ENCODE data around the gene NR3C1. TPM values are rescaled to one million over a fixed set of nuclear protein-coding genes. Genes with fewer than 3 reads are reported as not detected.

NR3C1 gene
- total and polyA plus RNA-seq, 2 of the 13 experiments (the other 11 are each of a cell fraction or from before 2014, with no cell fraction given) = 10.0 to 24.3 TPM

DNA sequence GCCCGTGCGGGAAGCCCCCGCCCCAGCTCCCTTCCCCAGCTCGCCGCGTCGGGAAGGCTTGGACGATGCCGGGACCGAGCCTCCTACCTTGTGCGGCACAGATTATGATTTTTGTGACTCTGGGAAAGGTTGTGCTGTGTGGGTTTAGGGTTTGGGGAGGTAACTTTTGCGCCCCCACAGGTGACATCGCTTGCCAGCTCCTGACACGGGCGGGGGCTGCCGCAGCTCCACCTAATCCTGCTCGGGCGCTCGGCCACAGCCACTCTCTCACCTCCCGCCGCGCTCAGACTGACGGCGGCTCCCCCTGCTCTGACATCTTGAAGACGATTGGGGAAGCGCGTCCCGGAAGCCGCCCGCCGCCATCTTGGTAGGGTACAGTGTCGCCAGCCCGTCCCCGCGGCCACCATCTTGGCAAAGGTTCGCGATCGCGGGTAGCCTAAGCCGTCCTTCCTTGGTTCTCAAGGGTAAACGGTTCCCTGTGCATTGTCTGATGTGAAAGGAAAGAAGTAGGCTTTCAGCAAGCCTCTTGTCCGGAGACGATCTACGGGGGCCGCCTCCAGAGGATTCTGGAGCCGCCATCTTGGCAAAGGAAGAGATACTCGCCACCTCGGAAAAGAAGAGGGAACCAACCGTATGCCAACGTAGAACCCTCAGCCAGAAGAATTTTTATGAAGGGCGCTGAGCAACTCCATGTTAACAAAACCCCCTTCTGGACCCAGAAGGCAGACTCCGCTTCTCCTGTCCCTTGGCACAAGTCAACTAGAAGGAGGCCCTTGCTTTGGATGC, 1.8 kb upstream of the NR3C1 start (continued):
- TF ChIP-seq NR2C2 (CRISPR knock-in tag; IDR thresholded peaks at IDR 0.05; ENCODE audit: borderline replicate concordance) (peak; percentile 65), BRD4 (CRISPR knock-in tag; IDR thresholded peaks at IDR 0.05) (peak; percentile 94), ZNF644 (CRISPR knock-in tag; IDR thresholded peaks at IDR 0.05; ENCODE audit: low read depth) (peak; percentile 100), GLI4 (CRISPR knock-in tag; IDR thresholded peaks at IDR 0.05; ENCODE audit: borderline replicate concordance) (peak; percentile 93), RAD51 (IDR thresholded peaks at IDR 0.05; ENCODE audit: borderline replicate concordance) (no peak), MZF1 (CRISPR knock-in tag; IDR thresholded peaks at IDR 0.05; ENCODE audit: borderline replicate concordance) (no peak), SETDB1 (CRISPR knock-in tag; IDR thresholded peaks at IDR 0.05; ENCODE audit: borderline replicate concordance) (0 out of 2 replicates have a peak, but pooled peaks have one; percentile 70), HHEX (CRISPR knock-in tag; IDR thresholded peaks at IDR 0.05) (peak; percentile 19; the same call in 1 of the 2 replicates), ATF1 (CRISPR knock-in tag; IDR thresholded peaks at IDR 0.05) (no peak; the same call in 1 of the 2 replicates), KLF6 (CRISPR knock-in tag; IDR thresholded peaks at IDR 0.05) (no peak), MTA3 (CRISPR knock-in tag; IDR thresholded peaks at IDR 0.05) (no peak), SRY (CRISPR knock-in tag; IDR thresholded peaks at IDR 0.05) (no peak), ZMYM3 (CRISPR knock-in tag; IDR thresholded peaks at IDR 0.05) (peak; percentile 33; the same call in 1 of the 2 replicates), ARNTL (CRISPR knock-in tag; IDR thresholded peaks at IDR 0.05) (no peak), SP1 (IDR thresholded peaks at IDR 0.05) (no peak), SP1 (CRISPR knock-in tag; IDR thresholded peaks at IDR 0.05) (0 out of 2 replicates have a peak, but pooled peaks have one; percentile 19), ZNF773 (CRISPR knock-in tag; IDR thresholded peaks at IDR 0.05; ENCODE audit: borderline replicate concordance) (no peak)
- TF ChIP-seq, protein P1, sequence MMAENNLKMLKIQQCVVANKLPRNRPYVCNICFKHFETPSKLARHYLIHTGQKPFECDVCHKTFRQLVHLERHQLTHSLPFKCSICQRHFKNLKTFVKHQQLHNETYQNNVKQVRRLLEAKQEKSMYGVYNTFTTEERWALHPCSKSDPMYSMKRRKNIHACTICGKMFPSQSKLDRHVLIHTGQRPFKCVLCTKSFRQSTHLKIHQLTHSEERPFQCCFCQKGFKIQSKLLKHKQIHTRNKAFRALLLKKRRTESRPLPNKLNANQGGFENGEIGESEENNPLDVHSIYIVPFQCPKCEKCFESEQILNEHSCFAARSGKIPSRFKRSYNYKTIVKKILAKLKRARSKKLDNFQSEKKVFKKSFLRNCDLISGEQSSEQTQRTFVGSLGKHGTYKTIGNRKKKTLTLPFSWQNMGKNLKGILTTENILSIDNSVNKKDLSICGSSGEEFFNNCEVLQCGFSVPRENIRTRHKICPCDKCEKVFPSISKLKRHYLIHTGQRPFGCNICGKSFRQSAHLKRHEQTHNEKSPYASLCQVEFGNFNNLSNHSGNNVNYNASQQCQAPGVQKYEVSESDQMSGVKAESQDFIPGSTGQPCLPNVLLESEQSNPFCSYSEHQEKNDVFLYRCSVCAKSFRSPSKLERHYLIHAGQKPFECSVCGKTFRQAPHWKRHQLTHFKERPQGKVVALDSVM (CRISPR knock-in tag; IDR thresholded peaks at IDR 0.05) = no peak
- TF ChIP-seq, protein P2, sequence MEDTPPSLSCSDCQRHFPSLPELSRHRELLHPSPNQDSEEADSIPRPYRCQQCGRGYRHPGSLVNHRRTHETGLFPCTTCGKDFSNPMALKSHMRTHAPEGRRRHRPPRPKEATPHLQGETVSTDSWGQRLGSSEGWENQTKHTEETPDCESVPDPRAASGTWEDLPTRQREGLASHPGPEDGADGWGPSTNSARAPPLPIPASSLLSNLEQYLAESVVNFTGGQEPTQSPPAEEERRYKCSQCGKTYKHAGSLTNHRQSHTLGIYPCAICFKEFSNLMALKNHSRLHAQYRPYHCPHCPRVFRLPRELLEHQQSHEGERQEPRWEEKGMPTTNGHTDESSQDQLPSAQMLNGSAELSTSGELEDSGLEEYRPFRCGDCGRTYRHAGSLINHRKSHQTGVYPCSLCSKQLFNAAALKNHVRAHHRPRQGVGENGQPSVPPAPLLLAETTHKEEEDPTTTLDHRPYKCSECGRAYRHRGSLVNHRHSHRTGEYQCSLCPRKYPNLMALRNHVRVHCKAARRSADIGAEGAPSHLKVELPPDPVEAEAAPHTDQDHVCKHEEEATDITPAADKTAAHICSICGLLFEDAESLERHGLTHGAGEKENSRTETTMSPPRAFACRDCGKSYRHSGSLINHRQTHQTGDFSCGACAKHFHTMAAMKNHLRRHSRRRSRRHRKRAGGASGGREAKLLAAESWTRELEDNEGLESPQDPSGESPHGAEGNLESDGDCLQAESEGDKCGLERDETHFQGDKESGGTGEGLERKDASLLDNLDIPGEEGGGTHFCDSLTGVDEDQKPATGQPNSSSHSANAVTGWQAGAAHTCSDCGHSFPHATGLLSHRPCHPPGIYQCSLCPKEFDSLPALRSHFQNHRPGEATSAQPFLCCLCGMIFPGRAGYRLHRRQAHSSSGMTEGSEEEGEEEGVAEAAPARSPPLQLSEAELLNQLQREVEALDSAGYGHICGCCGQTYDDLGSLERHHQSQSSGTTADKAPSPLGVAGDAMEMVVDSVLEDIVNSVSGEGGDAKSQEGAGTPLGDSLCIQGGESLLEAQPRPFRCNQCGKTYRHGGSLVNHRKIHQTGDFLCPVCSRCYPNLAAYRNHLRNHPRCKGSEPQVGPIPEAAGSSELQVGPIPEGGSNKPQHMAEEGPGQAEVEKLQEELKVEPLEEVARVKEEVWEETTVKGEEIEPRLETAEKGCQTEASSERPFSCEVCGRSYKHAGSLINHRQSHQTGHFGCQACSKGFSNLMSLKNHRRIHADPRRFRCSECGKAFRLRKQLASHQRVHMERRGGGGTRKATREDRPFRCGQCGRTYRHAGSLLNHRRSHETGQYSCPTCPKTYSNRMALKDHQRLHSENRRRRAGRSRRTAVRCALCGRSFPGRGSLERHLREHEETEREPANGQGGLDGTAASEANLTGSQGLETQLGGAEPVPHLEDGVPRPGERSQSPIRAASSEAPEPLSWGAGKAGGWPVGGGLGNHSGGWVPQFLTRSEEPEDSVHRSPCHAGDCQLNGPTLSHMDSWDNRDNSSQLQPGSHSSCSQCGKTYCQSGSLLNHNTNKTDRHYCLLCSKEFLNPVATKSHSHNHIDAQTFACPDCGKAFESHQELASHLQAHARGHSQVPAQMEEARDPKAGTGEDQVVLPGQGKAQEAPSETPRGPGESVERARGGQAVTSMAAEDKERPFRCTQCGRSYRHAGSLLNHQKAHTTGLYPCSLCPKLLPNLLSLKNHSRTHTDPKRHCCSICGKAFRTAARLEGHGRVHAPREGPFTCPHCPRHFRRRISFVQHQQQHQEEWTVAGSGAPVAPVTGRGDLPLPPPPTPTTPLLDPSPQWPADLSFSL (CRISPR knock-in tag; IDR thresholded peaks at IDR 0.05) = no peak
- TF ChIP-seq, protein P3, sequence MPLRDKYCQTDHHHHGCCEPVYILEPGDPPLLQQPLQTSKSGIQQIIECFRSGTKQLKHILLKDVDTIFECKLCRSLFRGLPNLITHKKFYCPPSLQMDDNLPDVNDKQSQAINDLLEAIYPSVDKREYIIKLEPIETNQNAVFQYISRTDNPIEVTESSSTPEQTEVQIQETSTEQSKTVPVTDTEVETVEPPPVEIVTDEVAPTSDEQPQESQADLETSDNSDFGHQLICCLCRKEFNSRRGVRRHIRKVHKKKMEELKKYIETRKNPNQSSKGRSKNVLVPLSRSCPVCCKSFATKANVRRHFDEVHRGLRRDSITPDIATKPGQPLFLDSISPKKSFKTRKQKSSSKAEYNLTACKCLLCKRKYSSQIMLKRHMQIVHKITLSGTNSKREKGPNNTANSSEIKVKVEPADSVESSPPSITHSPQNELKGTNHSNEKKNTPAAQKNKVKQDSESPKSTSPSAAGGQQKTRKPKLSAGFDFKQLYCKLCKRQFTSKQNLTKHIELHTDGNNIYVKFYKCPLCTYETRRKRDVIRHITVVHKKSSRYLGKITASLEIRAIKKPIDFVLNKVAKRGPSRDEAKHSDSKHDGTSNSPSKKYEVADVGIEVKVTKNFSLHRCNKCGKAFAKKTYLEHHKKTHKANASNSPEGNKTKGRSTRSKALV (CRISPR knock-in tag; IDR thresholded peaks at IDR 0.05) = no peak

Data from HepG2 (cell line).